ENCODE results near the gene RORB. TPM values are rescaled to one million over a fixed set of nuclear protein-coding genes. Genes with fewer than 3 reads are reported as not detected.
"Not testable (repeated sequence)": the region's sequence is repeated elsewhere in the genome, so short reads cannot be mapped to it uniquely, and the experiment has no call there.

The RORB gene
- total RNA-seq, 2 experiments from 2014 or later, result 0.13 to 0.18 TPM

DNA sequence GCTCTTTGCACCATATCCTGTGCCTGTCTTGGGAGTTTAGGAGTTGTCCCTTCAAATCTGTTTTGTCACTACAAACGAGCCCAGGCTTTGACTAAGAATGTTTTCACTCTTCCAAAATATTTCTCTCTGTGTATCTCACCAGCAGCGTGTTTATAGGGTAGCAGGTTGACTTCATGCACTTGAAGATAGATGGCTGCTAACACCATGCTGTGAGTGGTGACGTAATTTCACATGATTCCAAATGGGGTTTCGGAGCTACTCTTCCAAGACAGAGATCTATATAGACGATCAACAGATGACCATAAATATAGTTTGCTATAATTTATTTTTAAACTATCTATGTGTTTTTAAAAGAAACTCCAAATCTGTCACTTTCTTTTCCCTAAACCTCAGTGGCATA lies 30.6 kb downstream of the RORB start:
- POLR2A ChIA-PET, result no interaction called here

DNA sequence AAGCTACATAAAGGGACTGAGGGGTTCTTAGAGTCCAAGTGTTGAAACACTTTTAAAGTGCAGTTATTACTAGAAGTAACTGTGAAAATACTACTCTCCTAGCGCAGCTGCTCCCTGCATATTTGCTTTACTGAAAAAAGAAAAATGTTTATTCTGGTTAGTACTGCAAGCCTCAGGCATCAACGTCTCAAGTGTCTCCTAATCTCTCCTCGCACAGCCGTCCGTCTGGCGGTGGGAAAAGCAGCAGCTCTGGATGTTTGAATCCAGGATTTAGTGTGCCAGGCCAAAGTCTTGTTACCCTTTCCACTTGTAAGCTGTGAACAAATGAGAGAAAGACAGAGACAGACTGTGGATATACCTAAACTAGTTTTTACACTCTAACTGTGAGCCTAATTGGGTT lies 31.1 kb downstream of the RORB start:
- Mint-ChIP-seq H3K27me3 (peaks cover 2% of the 10 kb centered on the region), H3K27ac (no peak overlapping the region), H3K9me3 (no peaks in the 10 kb centered on the region), H3K4me3 (no peak overlapping the region), H3K4me1 (no peaks in the 10 kb centered on the region), H3K36me3 (ENCODE audit: low read depth) (no peaks in the 10 kb centered on the region)
- no peak for DNase-seq
- ChIA-PET CTCF (no interaction called here), POLR2A (no interaction called here)

More for the DNA sequence above, 30.6 kb downstream of the RORB start:
- Mint-ChIP-seq H3K4me1 (no peaks in the 10 kb centered on the region), H3K36me3 (ENCODE audit: low read depth) (no peaks in the 10 kb centered on the region), H3K9me3 (no peaks in the 10 kb centered on the region), H3K27me3 (peaks cover 2% of the 10 kb centered on the region), H3K4me3 (no peak overlapping the region), H3K27ac (no peak overlapping the region)
- DNase-seq, result no peak
- CTCF ChIA-PET, result no interaction called here

DNA sequence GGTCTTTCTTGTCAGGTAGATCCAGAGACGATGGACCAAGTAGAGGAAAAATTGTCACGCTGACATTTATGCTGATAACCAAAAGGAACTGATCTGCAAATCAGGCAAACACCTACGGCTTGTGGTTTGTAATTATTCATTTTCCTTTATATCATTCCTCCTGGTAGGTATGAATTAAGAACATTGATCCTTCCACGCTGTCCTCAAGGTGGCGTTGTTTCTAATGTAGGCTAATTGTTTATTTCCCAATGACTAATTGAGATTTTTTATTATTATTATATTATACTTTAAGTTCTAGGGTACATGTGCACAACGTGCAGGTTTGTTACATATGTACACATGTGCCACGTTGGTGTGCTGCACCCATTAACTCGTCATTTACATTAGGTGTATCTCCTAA lies 33.3 kb downstream of the RORB start:
- H3K4me3 Mint-ChIP-seq; POLR2A ChIA-PET; CTCF ChIA-PET; DNase-seq; H3K4me1 Mint-ChIP-seq; H3K36me3 Mint-ChIP-seq (ENCODE audit: low read depth); H3K9me3 Mint-ChIP-seq; H3K27ac Mint-ChIP-seq; H3K27me3 Mint-ChIP-seq: not testable (repeated sequence)

DNA sequence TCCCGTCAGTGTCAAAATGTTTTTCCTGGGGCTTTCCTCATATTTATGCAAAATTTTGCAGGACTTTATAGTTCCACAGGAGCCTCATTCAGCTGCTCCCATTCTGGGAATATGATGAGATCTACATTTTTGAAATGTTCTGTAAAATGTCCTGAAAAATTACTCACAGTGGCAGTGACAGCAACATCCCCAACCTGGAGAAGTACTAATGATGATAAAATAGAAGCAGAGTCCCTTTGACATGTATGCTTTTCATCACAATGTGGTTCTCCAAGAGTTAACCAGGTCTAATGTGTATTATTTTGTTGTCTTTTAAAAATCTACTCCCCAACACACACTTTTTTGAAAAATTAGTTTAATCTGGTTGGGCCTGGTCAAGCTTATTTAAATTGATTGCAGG lies 36.1 kb downstream of the RORB start:
- H3K27ac Mint-ChIP-seq, result no peak overlapping the region
- H3K9me3 Mint-ChIP-seq, result no peaks in the 10 kb centered on the region
- no peak for DNase-seq
- CTCF ChIA-PET, result no interaction called here
- no peaks in the 10 kb centered on the region for H3K36me3 Mint-ChIP-seq (ENCODE audit: low read depth)
- no peak overlapping the region for H3K4me3 Mint-ChIP-seq
- no peaks in the 10 kb centered on the region for H3K27me3 Mint-ChIP-seq
- H3K4me1 Mint-ChIP-seq, result no peaks in the 10 kb centered on the region
- POLR2A ChIA-PET, result no interaction called here

DNA sequence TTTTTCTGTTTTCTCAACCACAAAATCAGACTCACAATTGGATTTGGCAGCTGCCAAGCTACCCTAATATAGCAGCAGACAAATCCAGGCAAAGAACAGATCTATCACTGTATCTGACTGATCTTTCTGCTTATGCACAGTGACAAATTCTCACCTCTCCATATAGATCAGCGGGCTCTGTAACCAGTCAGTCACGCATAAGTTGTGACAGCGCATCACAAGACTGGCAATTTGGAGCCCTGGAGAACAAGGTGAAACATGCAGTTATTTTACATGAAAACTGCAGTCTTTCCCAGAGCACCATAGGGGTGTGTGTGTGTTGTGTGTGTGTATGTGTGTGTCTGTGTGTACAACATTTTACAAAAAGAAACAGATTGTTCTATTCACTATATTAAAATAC lies 37.7 kb downstream of the RORB start:
- no peak for DNase-seq
- ChIA-PET POLR2A (no interaction called here), CTCF (no interaction called here)
- Mint-ChIP-seq H3K27ac (no peak overlapping the region), H3K36me3 (ENCODE audit: low read depth) (no peaks in the 10 kb centered on the region), H3K9me3 (no peaks in the 10 kb centered on the region), H3K4me1 (no peaks in the 10 kb centered on the region), H3K4me3 (no peak overlapping the region), H3K27me3 (no peaks in the 10 kb centered on the region)

DNA sequence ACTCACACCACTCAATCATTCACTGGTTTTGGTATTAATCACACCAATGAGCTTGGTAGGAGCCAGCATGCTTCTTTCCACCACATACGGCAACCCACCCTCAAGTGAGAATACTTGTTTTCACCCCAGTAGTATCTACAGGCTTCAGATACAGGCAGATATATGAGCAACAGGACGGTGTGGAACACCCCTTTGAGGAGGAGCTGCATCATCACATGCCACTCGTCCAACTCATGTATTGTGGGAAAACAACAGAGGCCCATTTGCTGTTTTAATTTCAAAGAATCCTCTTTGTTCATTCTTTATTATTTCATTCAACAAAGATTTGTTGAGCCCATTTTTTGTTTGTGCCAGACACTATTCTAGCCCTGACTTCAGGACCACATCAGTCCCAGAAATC lies 46.0 kb downstream of the RORB start:
- no peak for DNase-seq
- Mint-ChIP-seq H3K4me3 (no peak overlapping the region), H3K27me3 (peaks cover 2% of the 10 kb centered on the region), H3K27ac (no peak overlapping the region), H3K9me3 (no peaks in the 10 kb centered on the region), H3K36me3 (ENCODE audit: low read depth) (no peaks in the 10 kb centered on the region), H3K4me1 (no peaks in the 10 kb centered on the region)
- CTCF ChIA-PET, result no interaction called here
- POLR2A ChIA-PET, result no interaction called here

DNA sequence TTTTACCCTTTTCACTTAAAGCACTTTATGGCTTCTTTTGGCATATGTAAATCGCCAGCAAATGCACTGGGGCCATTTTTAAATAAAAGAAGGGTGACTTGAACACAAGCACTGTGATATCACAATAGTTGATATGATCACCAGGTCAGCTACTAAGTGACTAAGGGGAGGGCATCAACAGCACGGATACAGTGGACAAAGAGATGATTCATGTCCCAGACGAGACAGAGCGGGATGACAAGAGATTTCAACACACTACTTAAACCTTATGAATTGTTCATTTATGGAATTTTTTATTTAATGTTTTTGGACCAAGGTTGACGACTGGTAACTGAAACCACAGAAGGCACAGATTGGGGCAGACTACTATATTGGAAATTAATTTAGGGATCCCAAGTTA lies 54.1 kb downstream of the RORB start:
- no peak overlapping the region for H3K27ac Mint-ChIP-seq
- H3K4me1 Mint-ChIP-seq, result no peaks in the 10 kb centered on the region
- POLR2A ChIA-PET, result no interaction called here
- no peak overlapping the region for H3K4me3 Mint-ChIP-seq
- no peaks in the 10 kb centered on the region for H3K36me3 Mint-ChIP-seq (ENCODE audit: low read depth)
- no peak for DNase-seq
- CTCF ChIA-PET, result no interaction called here
- H3K9me3 Mint-ChIP-seq, result no peaks in the 10 kb centered on the region
- peaks cover 6% of the 10 kb centered on the region for H3K27me3 Mint-ChIP-seq

DNA sequence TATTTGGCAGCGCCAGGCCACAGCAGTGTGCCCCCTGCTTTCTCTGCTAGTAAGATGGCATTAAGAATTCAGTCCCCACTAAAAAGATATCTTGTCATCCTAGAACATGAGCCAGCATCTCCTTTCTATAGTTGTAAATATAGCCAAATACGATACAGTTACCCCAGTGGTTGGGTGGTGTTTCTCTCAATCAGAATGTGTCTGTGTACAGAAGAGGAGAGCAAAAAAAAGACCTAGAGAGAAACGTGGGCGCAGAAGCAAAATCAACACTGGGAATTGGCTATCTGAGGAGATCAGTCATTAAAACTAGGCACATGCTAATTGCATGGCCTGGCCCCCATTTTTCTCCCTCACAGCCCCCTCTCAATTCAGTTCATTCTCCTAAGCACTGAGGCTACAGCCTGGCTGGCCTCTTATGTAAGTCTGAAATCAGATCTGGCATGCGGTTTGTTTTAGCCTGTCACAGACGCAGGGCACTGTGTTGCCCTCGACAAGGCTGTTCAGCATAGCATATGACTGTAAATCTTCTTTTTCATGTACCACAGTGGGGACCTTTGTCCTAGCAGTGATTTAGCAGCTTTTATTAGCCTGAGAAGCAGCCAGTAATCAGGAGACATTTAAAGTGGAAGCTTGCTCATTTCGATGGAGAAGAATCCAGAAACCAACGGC lies 57.8 kb downstream of the RORB start:
- H3K9me3 Mint-ChIP-seq, result no peaks in the 10 kb centered on the region
- DNase-seq, result no peak
- no peaks in the 10 kb centered on the region for H3K36me3 Mint-ChIP-seq (ENCODE audit: low read depth)
- POLR2A ChIA-PET, result no interaction called here
- H3K27ac Mint-ChIP-seq, result no peak overlapping the region
- CTCF ChIA-PET, result no interaction called here
- H3K4me1 Mint-ChIP-seq, result peaks cover 3% of the 10 kb centered on the region
- no peak overlapping the region for H3K4me3 Mint-ChIP-seq
- peaks cover 6% of the 10 kb centered on the region for H3K27me3 Mint-ChIP-seq

DNA sequence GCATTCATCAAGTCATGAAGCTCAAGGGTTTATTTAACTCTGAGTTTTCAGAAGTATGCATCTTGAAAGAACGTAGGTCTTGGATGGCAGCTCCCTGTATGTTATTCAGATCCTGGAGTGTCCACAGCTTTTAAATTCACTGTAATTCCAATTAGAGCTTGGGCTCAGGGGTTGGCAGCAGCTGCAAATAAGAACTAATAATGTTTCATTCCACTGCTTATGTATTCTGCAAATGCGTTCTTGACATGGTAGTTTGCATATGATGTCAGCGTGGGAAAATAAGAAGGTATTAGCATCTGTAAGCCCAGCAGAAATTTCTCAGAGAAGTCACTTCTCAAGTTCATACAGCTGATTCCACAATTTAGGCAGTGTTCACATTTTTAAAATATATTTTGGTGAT lies 58.4 kb downstream of the RORB start:
- peaks cover 3% of the 10 kb centered on the region for H3K4me1 Mint-ChIP-seq
- no peaks in the 10 kb centered on the region for H3K36me3 Mint-ChIP-seq (ENCODE audit: low read depth)
- DNase-seq, result no peak
- ChIA-PET POLR2A (no interaction called here), CTCF (no interaction called here)
- no peak overlapping the region for H3K27ac Mint-ChIP-seq
- H3K4me3 Mint-ChIP-seq, result no peak overlapping the region
- H3K9me3 Mint-ChIP-seq, result no peaks in the 10 kb centered on the region
- peaks cover 6% of the 10 kb centered on the region for H3K27me3 Mint-ChIP-seq

DNA sequence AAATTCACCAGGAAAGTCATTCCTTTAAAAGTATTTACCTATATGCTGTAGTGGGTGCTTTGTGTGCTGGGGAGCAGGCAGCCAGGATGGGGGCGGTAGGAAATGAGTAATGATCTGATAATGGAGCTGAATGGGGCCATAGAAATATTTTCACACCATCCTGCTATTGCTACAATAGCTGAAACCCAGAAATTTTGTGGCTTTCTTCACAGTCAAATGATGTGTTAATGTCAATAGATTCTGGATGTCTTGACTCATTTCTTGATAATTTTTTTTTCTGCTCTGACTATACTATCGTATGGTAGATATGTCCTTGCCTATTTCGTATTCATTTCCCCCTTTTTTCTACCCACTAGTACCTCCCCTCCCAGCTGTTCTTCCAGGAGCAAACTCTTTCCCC lies 59.5 kb downstream of the RORB start:
- peaks cover 6% of the 10 kb centered on the region for H3K27me3 Mint-ChIP-seq
- CTCF ChIA-PET, result no interaction called here

DNA sequence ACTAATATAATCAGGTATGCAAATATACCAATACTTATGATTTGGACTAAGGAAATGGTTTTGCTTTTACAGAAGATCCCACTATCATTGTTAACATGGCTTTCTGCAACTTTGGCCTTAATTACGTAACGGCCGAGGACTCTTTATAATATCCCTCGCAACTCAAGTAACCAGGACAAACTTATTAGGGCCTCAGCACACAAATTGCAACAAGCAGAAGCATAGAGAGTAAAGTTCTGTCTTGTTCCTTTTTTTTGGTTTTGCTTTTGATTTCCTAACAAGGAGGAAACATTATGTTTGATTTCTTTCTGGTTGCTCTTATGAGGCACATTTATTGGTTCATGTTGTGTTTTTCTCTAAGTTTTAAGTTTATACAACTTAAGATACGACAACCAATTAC lies 60.4 kb downstream of the RORB start:
- ChIA-PET CTCF (no interaction called here), POLR2A (no interaction called here)
- Mint-ChIP-seq H3K9me3 (no peaks in the 10 kb centered on the region), H3K4me3 (no peak overlapping the region), H3K4me1 (peaks cover 3% of the 10 kb centered on the region), H3K27me3 (peaks cover 3% of the 10 kb centered on the region), H3K27ac (no peak overlapping the region), H3K36me3 (ENCODE audit: low read depth) (no peaks in the 10 kb centered on the region)
- no peak for DNase-seq

More for the DNA sequence above, 59.5 kb downstream of the RORB start:
- POLR2A ChIA-PET, result no interaction called here
- H3K36me3 Mint-ChIP-seq (ENCODE audit: low read depth), result no peaks in the 10 kb centered on the region
- no peak for DNase-seq
- H3K27ac Mint-ChIP-seq, result no peak overlapping the region
- peaks cover 3% of the 10 kb centered on the region for H3K4me1 Mint-ChIP-seq
- no peaks in the 10 kb centered on the region for H3K9me3 Mint-ChIP-seq
- no peak overlapping the region for H3K4me3 Mint-ChIP-seq

DNA sequence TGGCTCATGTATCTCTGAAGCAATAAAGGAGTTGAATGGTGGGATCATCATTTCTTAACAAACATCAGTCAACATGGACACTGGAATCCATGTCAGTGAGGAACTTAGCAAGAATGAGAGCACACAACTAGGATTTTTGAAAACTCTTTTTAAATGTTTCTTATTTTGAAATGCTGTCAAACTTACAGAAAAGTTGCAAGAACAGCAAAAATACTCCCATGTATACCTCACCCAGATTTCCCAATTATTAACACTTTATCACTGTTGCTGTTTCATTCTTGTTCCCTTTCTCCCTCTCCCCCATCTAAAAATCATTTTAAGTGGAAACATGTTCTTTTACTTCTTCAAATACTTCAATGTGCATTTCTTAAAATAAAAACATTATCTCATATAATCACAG lies 65.5 kb downstream of the RORB start:
- H3K36me3 Mint-ChIP-seq (ENCODE audit: low read depth), result no peaks in the 10 kb centered on the region
- CTCF ChIA-PET, result no interaction called here
- POLR2A ChIA-PET, result no interaction called here
- no peak overlapping the region for H3K27ac Mint-ChIP-seq
- no peaks in the 10 kb centered on the region for H3K9me3 Mint-ChIP-seq
- no peaks in the 10 kb centered on the region for H3K4me1 Mint-ChIP-seq
- no peak for DNase-seq
- no peak overlapping the region for H3K4me3 Mint-ChIP-seq
- H3K27me3 Mint-ChIP-seq, result no peaks in the 10 kb centered on the region

DNA sequence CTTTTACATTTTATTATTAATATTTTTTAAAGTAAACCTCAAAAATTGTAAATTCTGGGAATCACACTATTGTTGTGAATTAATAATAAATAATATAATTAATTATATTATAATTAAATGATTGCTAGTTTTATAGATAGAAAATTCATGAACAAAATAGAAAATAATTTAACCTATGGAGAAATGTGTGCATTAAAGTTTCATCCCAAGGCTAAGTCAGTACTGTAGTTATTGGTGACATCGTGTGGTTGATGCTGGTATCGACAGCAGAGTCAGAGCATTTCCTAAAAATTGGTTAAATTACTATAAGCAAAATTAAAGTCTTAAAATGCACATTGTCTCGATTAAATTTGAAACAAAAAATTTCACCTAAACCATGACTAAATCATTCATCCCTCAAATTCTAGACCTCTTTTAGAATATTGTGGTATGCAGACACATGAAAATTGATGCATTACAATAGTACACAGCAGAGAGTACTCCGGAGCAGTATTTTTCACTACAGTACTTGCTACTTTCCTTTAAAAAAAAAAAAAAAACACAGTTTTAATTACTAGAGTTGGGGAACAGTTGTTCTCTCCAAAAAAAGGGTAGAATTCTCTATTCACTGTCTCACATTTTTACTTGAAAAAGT lies 73.9 kb downstream of the RORB start:
- CTCF ChIA-PET, result no interaction called here
- no peaks in the 10 kb centered on the region for H3K27me3 Mint-ChIP-seq
- H3K27ac Mint-ChIP-seq, result no peak overlapping the region
- POLR2A ChIA-PET, result no interaction called here
- DNase-seq, result peak; percentile 29
- no peak overlapping the region for H3K4me3 Mint-ChIP-seq
- H3K9me3 Mint-ChIP-seq, result no peaks in the 10 kb centered on the region
- H3K4me1 Mint-ChIP-seq, result no peaks in the 10 kb centered on the region
- H3K36me3 Mint-ChIP-seq (ENCODE audit: low read depth), result no peaks in the 10 kb centered on the region

DNA sequence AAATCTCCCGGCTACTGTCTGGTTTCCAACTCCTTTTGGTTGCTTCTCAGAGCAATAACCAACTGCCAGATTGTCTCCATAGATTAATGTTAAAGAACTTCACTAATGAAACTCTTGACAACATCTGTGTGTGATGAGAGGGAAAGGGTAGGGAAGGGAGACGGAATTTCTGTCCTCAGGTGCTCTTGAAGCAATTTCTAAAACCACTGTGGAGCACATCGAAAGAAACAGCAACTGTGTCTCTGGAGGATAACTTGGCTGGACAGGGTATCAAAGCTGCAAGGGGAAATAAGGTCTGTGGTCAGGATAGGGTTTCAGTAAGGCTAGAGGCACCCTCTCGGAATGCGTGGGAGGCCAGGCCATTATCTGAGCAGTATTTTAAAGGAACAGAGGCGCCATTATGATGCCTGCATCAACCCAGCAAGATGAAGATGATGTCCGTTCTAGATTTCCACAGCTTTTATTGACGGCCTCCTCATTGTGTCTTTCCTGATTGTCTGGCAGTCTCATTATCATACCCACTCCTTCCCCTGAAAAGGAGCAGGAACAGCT lies 76.6 kb downstream of the RORB start:
- H3K27me3 Mint-ChIP-seq, result no peaks in the 10 kb centered on the region
- no peaks in the 10 kb centered on the region for H3K9me3 Mint-ChIP-seq
- CTCF ChIA-PET, result no interaction called here
- H3K36me3 Mint-ChIP-seq (ENCODE audit: low read depth), result no peaks in the 10 kb centered on the region
- POLR2A ChIA-PET, result no interaction called here
- no peak overlapping the region for H3K4me3 Mint-ChIP-seq
- H3K27ac Mint-ChIP-seq, result no peak overlapping the region
- no peak for DNase-seq
- H3K4me1 Mint-ChIP-seq, result no peaks in the 10 kb centered on the region

Data from activated CD4-positive, alpha-beta memory T cell treated with anti-CD3 and anti-CD28 coated beads, Interleukin-2, amount 10 ng/mL, durations not matched to agents 7 days and 5 days (primary cell).